HG03066 (cell line): ENCODE measurements around the gene SPATA25.

ENCODE experiments used
- ATAC-seq: cut with Tn5 transposase; IDR thresholded peaks from one replicate; pipeline ENCODE4 v1.9.1; 2021; ENCODE audit warnings: low read depth; ENCODE audit not compliant: unreplicated experiment

The SPATA25 gene

GRCh38 chr20:45867136-45867818, 20.1 kb downstream of the SPATA25 start:
- no peak for ATAC-seq

GRCh38 chr20:45866454-45866853, 21.0 kb downstream of the SPATA25 start:
- ATAC-seq: no peak

GRCh38 chr20:45863543-45864470, 23.6 kb downstream of the SPATA25 start:
- ATAC-seq: no peak

GRCh38 chr20:45861221-45862075, 26.0 kb downstream of the SPATA25 start:
- no peak for ATAC-seq

GRCh38 chr20:45860560-45861220, 26.7 kb downstream of the SPATA25 start:
- no peak for ATAC-seq

GRCh38 chr20:45859916-45860315, 27.5 kb downstream of the SPATA25 start:
- ATAC-seq: no peak

- ATAC-seq: peak; percentile 27
Measured at GRCh38 chr20:45857882-45858216, 29.6 kb downstream of the SPATA25 start.

- peak; percentile 96 for ATAC-seq
Measured at GRCh38 chr20:45857114-45857881, 30.1 kb downstream of the SPATA25 start, which contains the start of the genes ACOT8 and ZSWIM3. Gene ACOT8 (minus strand): TSS chr20:45857392. CDS start chr20:45857315, 77 bp downstream. Gene ZSWIM3 (plus strand): TSS chr20:45857614. CDS start chr20:45857826, 212 bp downstream.

GRCh38 chr20:45853484-45853883, 33.9 kb downstream of the SPATA25 start:
- no peak for ATAC-seq

- ATAC-seq: no peak
Measured at GRCh38 chr20:45852326-45852725, 35.1 kb downstream of the SPATA25 start.

GRCh38 chr20:45851501-45851900, 35.9 kb downstream of the SPATA25 start:
- no peak for ATAC-seq

- no peak for ATAC-seq
Measured at GRCh38 chr20:45850926-45851325, 36.5 kb downstream of the SPATA25 start.

- no peak for ATAC-seq
Measured at GRCh38 chr20:45850238-45850637, 37.2 kb downstream of the SPATA25 start.

- no peak for ATAC-seq
Measured at GRCh38 chr20:45848969-45849582, 38.3 kb downstream of the SPATA25 start.

GRCh38 chr20:45848421-45848820, 39.0 kb downstream of the SPATA25 start:
- ATAC-seq: no peak

GRCh38 chr20:45845452-45845851, 42.0 kb downstream of the SPATA25 start:
- no peak for ATAC-seq

- no peak for ATAC-seq
Measured at GRCh38 chr20:45843506-45843905, 43.9 kb downstream of the SPATA25 start.

- ATAC-seq: peak; percentile 70
Measured at GRCh38 chr20:45842169-45842812, 45.1 kb downstream of the SPATA25 start.
